Measurements from ENCODE around the gene LUC7L.

DNA sequence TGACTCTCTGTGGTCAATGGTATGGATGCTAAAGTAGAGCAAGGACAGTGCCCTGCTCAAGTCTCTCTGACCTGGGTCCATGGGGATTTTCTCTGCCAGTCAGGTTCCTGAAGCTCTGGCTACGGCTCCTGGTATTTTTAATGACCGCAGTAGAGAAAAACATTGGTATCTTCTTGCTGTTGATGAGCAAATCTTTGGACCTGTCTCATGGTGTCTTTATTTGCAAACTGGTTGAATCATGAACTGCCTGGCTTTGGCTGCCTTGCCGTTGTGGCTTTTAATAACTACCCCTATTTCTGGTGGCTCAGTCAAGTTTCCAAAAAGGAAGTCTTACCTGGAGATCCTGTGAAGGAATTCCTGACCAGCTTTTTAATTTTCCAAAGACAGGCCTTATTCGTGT is 14.1 kb upstream of the LUC7L start:
- TF ChIP-seq, protein P1, sequence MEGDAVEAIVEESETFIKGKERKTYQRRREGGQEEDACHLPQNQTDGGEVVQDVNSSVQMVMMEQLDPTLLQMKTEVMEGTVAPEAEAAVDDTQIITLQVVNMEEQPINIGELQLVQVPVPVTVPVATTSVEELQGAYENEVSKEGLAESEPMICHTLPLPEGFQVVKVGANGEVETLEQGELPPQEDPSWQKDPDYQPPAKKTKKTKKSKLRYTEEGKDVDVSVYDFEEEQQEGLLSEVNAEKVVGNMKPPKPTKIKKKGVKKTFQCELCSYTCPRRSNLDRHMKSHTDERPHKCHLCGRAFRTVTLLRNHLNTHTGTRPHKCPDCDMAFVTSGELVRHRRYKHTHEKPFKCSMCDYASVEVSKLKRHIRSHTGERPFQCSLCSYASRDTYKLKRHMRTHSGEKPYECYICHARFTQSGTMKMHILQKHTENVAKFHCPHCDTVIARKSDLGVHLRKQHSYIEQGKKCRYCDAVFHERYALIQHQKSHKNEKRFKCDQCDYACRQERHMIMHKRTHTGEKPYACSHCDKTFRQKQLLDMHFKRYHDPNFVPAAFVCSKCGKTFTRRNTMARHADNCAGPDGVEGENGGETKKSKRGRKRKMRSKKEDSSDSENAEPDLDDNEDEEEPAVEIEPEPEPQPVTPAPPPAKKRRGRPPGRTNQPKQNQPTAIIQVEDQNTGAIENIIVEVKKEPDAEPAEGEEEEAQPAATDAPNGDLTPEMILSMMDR (IDR thresholded peaks at IDR 0.05), result no peak
- TF ChIP-seq POLR2A (IDR thresholded peaks at IDR 0.05) (no peak), EP300 (IDR thresholded peaks at IDR 0.05) (no peak)

Measured in ovary (tissue), 3 donors.